K562 (cell line): ENCODE measurements around the gene NACC1. TPM values are rescaled to one million over a fixed set of nuclear protein-coding genes. Genes with fewer than 3 reads are reported as not detected.

Source experiments
- ARNT ChIP-seq, 2 experiments: fragments of 450-650 bp; IDR thresholded peaks; 2 replicates each; pipeline ENCODE4 v1.6.1; 2016; ENCODE audit warnings: mild to moderate bottlenecking in 1 of 2
- CCNT2 ChIP-seq: IDR thresholded peaks from 2 replicates; pipeline ENCODE4 v1.6.1; 2011; ENCODE audit warnings: borderline replicate concordance, low read depth, mild to moderate bottlenecking, moderate library complexity, mixed read lengths, low read length; ENCODE audit not compliant: insufficient read length; ENCODE audit errors: extremely low read depth
- DDX20 ChIP-seq: fragments of 450-650 bp; IDR thresholded peaks from 2 replicates; pipeline ENCODE4 v1.6.1; 2016; ENCODE audit warnings: missing genetic modification characterization, low read depth, mild to moderate bottlenecking, missing compliant biosample characterization, moderate library complexity
- E2F3 ChIP-seq: fragments of 250-450 bp; sonication (Bioruptor Pico); IDR thresholded peaks from 2 replicates; pipeline ENCODE4 v1.4.0; 2020; ENCODE audit warnings: mild to moderate bottlenecking
- FIP1L1 ChIP-seq: fragments of 200-400 bp; formaldehyde crosslinking; IDR thresholded peaks from 2 replicates; pipeline ENCODE4 v1.6.1; 2018; ENCODE audit warnings: mild to moderate bottlenecking, low read depth, low read length; ENCODE audit not compliant: poor library complexity, severe bottlenecking
- FOXK2 ChIP-seq, 2 experiments: fragments of 450-650 bp; IDR thresholded peaks in 1 of 2; conservative IDR thresholded peaks in 1 of 2; 2 replicates each; pipeline ENCODE4 v1.6.1; 2016; ENCODE audit warnings: low read depth in 2 of 2, mild to moderate bottlenecking in 1 of 2
- HCFC1 ChIP-seq: IDR thresholded peaks from 2 replicates; pipeline ENCODE4 v1.6.1; 2012; ENCODE audit warnings: low read depth, low read length, improper control_type of control experiment
- HEY1 ChIP-seq: fragments of 250-450 bp; sonication (Bioruptor Pico); IDR thresholded peaks from 2 replicates; pipeline ENCODE4 v1.5.0; 2020; ENCODE audit warnings: mild to moderate bottlenecking, moderate library complexity, borderline replicate concordance
- HNRNPL ChIP-seq: fragments of 200-400 bp; formaldehyde crosslinking; IDR thresholded peaks from 2 replicates; pipeline ENCODE4 v1.6.1; 2017; ENCODE audit warnings: low read depth, mild to moderate bottlenecking, low read length
- ZKSCAN8 ChIP-seq: fragments of 200-800 bp; sonication (Bioruptor generic); IDR thresholded peaks from 2 replicates; pipeline ENCODE4 v1.6.1; 2016; ENCODE audit warnings: missing genetic modification characterization, missing compliant biosample characterization
- ZNF217 ChIP-seq: sonication (generic); formaldehyde crosslinking; IDR thresholded peaks from 2 replicates; pipeline ENCODE4 v1.8.0; 2022; ENCODE audit warnings: mild to moderate bottlenecking, missing genetic modification reagents
- ZNF445 ChIP-seq: fragments of 250-450 bp; sonication (Bioruptor Pico); IDR thresholded peaks from 2 replicates; pipeline ENCODE4 v1.4.0; 2020; ENCODE audit warnings: low read depth, mild to moderate bottlenecking, moderate library complexity
- ZNF695 ChIP-seq: fragments of 450-650 bp; formaldehyde crosslinking; IDR thresholded peaks from 2 replicates; pipeline ENCODE4 v1.4.0; 2020; ENCODE audit warnings: mild to moderate bottlenecking, moderate library complexity
- ZNF764 ChIP-seq: fragments of 250-450 bp; sonication (Bioruptor Pico); IDR thresholded peaks from 2 replicates; pipeline ENCODE4 v1.4.0; 2020; ENCODE audit warnings: low read depth, mild to moderate bottlenecking, moderate library complexity
- polyA plus RNA-seq, 8 experiments: library from polyadenylated mRNA; depleted of rRNA in 4 of 8; stranded (reverse) in 5 of 8; unstranded in 3 of 8; fragments of >200 nt; fragmentation: Nextera tagmentation in 2 of 8; fragmentation: Illumina TruSeq in 1 of 8; extraction: Ambion mirVana in 2 of 8; extraction: Trizol in 1 of 8; gene quantifications; 2 replicates each; pipeline versions ENCODE4 v1.2.1 to v1.2.3, GENCODE V29; 2011 to 2014; ENCODE audit warnings: inconsistent platforms in 1 of 8, missing spikeins in 1 of 8
- total RNA-seq, 7 experiments: library from RNA; depleted of rRNA in 6 of 7; stranded (reverse); fragments of >200 nt in 6 of 7; fragmentation: Illumina TruSeq in 2 of 7; extraction: Trizol in 2 of 7; gene quantifications; 2 replicates each; pipeline versions ENCODE4 v1.2.1 to v1.2.3, GENCODE V29; 2011 to 2021; ENCODE audit warnings: low replicate concordance in 1 of 7
- TF ChIP-seq, protein P1 (sequence below): conservative IDR thresholded peaks from 2 replicates; pipeline ENCODE4 v1.6.1; 2011; ENCODE audit warnings: low read depth, mild to moderate bottlenecking, low read length; ENCODE audit not compliant: control insufficient read depth
- TF ChIP-seq, protein P2 (sequence below): sonication (generic); formaldehyde crosslinking; IDR thresholded peaks from 2 replicates; pipeline ENCODE4 v1.8.1; 2023; ENCODE audit warnings: mild to moderate bottlenecking, missing genetic modification reagents
- TF ChIP-seq, protein P3 (sequence below), 2 experiments: fragments of 450-650 bp in 1 of 2; IDR thresholded peaks; 2 replicates each; pipeline ENCODE4 v1.6.1; 2011 to 2017; ENCODE audit warnings: low read depth in 2 of 2, antibody characterized with exemption in 1 of 2, borderline replicate concordance in 1 of 2, low read length in 1 of 2, mild to moderate bottlenecking in 1 of 2, mixed read lengths in 1 of 2; ENCODE audit not compliant: control insufficient read depth in 1 of 2
- TF ChIP-seq, protein P4 (sequence below): fragments of 250-450 bp; sonication (Bioruptor Pico); IDR thresholded peaks from 2 replicates; pipeline ENCODE4 v1.4.0; 2020; ENCODE audit warnings: mild to moderate bottlenecking, moderate library complexity

Gene NACC1
- total and polyA plus RNA-seq, 9 of the 15 experiments (the other 6 are each of a cell fraction or from before 2014, with no cell fraction given): 0.04 to 96.6 (median 25.8) TPM

DNA sequence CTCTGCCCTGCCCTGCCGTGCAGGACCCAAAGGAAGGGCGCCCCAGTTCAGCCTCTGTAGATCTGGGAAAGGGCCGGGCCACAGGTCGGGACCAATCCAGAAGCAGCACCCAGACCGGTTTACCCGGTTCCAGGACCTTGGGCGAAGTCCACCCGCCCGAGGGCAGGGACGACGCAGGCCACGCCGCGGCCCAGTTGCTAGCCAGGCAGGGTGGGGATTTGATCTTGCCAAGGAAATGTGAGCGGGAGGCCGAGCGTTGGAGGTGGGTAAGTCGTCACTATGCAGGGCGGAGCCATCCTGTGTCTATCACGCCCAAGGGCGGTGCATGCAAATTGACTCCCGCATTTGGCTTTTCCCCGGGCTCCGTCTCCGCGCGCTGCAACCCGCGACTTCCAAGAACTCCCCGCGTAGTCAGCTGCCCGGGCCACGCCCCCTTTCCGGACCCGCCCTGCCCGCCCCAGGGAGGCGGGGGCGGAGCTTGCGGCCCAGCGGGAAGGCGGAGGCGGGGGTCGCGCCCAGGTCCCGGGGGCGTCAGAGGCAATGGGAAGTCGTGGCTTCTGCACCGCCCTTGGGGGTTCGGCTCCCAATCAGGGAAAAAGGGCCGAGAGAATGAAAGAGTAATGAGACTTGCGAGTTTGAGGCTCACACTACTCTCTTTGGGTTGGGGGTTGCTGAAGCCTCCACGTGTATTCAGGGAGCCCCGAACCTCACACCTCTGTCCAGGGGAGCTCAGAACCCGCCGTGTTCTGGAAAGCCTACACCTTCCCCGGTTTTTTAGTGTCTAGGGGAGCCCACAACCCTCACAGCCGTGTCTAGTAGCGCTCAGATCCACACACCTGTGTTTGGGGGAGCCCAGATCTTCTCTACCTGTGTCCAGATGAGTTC is 44.9 kb downstream of the NACC1 start (continued):
- TF ChIP-seq ZNF764 (CRISPR knock-in tag): peak; percentile 40; the same call in 1 of the 2 replicates
- TF ChIP-seq HNRNPL: no peak
- no peak for TF ChIP-seq ARNT (IDR thresholded peaks at IDR 0.05)
- no peak for TF ChIP-seq HCFC1
- TF ChIP-seq, protein P1, sequence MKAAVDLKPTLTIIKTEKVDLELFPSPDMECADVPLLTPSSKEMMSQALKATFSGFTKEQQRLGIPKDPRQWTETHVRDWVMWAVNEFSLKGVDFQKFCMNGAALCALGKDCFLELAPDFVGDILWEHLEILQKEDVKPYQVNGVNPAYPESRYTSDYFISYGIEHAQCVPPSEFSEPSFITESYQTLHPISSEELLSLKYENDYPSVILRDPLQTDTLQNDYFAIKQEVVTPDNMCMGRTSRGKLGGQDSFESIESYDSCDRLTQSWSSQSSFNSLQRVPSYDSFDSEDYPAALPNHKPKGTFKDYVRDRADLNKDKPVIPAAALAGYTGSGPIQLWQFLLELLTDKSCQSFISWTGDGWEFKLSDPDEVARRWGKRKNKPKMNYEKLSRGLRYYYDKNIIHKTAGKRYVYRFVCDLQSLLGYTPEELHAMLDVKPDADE: no peak
- TF ChIP-seq, protein P2, sequence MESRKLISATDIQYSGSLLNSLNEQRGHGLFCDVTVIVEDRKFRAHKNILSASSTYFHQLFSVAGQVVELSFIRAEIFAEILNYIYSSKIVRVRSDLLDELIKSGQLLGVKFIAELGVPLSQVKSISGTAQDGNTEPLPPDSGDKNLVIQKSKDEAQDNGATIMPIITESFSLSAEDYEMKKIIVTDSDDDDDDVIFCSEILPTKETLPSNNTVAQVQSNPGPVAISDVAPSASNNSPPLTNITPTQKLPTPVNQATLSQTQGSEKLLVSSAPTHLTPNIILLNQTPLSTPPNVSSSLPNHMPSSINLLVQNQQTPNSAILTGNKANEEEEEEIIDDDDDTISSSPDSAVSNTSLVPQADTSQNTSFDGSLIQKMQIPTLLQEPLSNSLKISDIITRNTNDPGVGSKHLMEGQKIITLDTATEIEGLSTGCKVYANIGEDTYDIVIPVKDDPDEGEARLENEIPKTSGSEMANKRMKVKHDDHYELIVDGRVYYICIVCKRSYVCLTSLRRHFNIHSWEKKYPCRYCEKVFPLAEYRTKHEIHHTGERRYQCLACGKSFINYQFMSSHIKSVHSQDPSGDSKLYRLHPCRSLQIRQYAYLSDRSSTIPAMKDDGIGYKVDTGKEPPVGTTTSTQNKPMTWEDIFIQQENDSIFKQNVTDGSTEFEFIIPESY (CRISPR knock-in tag): no peak
- TF ChIP-seq DDX20: no peak
- peak; percentile 96 for TF ChIP-seq CCNT2
- TF ChIP-seq ZKSCAN8 (CRISPR knock-in tag): no peak
- TF ChIP-seq ZNF695: no peak
- TF ChIP-seq ZNF217 (CRISPR knock-in tag): no peak
- TF ChIP-seq, protein P3, sequence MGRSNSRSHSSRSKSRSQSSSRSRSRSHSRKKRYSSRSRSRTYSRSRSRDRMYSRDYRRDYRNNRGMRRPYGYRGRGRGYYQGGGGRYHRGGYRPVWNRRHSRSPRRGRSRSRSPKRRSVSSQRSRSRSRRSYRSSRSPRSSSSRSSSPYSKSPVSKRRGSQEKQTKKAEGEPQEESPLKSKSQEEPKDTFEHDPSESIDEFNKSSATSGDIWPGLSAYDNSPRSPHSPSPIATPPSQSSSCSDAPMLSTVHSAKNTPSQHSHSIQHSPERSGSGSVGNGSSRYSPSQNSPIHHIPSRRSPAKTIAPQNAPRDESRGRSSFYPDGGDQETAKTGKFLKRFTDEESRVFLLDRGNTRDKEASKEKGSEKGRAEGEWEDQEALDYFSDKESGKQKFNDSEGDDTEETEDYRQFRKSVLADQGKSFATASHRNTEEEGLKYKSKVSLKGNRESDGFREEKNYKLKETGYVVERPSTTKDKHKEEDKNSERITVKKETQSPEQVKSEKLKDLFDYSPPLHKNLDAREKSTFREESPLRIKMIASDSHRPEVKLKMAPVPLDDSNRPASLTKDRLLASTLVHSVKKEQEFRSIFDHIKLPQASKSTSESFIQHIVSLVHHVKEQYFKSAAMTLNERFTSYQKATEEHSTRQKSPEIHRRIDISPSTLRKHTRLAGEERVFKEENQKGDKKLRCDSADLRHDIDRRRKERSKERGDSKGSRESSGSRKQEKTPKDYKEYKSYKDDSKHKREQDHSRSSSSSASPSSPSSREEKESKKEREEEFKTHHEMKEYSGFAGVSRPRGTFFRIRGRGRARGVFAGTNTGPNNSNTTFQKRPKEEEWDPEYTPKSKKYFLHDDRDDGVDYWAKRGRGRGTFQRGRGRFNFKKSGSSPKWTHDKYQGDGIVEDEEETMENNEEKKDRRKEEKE (IDR thresholded peaks at IDR 0.05; ENCODE audit: borderline replicate concordance in 1 of 2, control insufficient read depth in 1 of 2, low read depth in 2 of 2, low read length in 1 of 2): no peak
- TF ChIP-seq, protein P4, sequence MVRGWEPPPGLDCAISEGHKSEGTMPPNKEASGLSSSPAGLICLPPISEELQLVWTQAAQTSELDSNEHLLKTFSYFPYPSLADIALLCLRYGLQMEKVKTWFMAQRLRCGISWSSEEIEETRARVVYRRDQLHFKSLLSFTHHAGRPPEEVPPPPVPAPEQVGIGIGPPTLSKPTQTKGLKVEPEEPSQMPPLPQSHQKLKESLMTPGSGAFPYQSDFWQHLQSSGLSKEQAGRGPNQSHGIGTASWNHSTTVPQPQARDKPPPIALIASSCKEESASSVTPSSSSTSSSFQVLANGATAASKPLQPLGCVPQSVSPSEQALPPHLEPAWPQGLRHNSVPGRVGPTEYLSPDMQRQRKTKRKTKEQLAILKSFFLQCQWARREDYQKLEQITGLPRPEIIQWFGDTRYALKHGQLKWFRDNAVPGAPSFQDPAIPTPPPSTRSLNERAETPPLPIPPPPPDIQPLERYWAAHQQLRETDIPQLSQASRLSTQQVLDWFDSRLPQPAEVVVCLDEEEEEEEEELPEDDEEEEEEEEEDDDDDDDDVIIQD (CRISPR knock-in tag): 0 out of 2 replicates have a peak, but pooled peaks have one; percentile 47
- TF ChIP-seq FIP1L1: no peak
- peak; percentile 56; the same call in 1 of the 2 replicates for TF ChIP-seq E2F3
- 0 out of 2 replicates have a peak, but pooled peaks have one; percentile 12 for TF ChIP-seq HEY1
- peak in 1 of 2 experiments; percentile 43; a peak in 2 of 4 replicates for TF ChIP-seq FOXK2 (conservative IDR thresholded peaks at IDR 0.05 in 1 of 2, IDR thresholded peaks at IDR 0.05 in 1 of 2; ENCODE audit: low read depth in 2 of 2)
- no peak for TF ChIP-seq ZNF445
